IPS-18a (cell line): ENCODE results near the gene TAS2R60.

Source experiments
- H3K27ac ChIP-seq: one replicate; pipeline ENCODE4 v1.5.1; 2013; ENCODE audit warnings: low read length
- H3K27me3 ChIP-seq: one replicate; pipeline ENCODE4 v1.6.1; 2013; ENCODE audit warnings: mild to moderate bottlenecking, low read length; ENCODE audit not compliant: control insufficient read depth, insufficient read depth
- H3K36me3 ChIP-seq: one replicate; pipeline ENCODE4 v1.6.1; 2013; ENCODE audit warnings: low read depth, low read length; ENCODE audit not compliant: control insufficient read depth
- H3K4me1 ChIP-seq: one replicate; pipeline ENCODE4 v1.6.1; 2013; ENCODE audit warnings: low read depth, low read length; ENCODE audit not compliant: control insufficient read depth
- H3K4me3 ChIP-seq: one replicate; pipeline ENCODE4 v1.5.1; 2013; ENCODE audit warnings: low read length
- H3K9ac ChIP-seq: one replicate; pipeline ENCODE4 v1.6.1; 2013; ENCODE audit warnings: mild to moderate bottlenecking, low read length, moderate library complexity
- H3K9me3 ChIP-seq: one replicate; pipeline ENCODE4 v1.6.1; 2013; ENCODE audit warnings: low read depth, low read length; ENCODE audit not compliant: control insufficient read depth

The TAS2R60 gene

DNA sequence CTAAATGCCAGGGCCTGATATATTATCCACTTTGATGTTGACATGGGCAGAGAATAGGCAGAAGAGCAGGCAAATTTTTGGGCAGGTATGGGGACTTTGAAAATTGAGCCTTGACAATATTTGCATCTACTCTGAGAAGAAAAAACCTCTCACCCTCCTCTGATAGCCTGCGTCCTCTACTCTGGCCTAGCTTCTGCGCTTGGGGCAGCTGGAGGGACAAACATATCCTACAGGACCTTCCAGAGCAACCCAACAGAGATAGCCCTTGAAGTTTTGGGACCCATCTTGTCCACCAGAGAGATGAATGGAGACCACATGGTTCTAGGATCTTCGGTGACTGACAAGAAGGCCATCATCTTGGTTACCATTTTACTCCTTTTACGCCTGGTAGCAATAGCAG is at the start of gene TAS2R60:
Gene TAS2R60 (plus strand): TSS at position 301 of the 400 bp plus-strand sequence. CDS start 0 bp downstream, at position 301.
- H3K27me3 ChIP-seq = no peaks in the 10 kb centered on the region
- H3K9me3 ChIP-seq = no peaks in the 10 kb centered on the region
- no peak within 1 kb of the TSS for H3K9ac ChIP-seq
- H3K36me3 ChIP-seq = no peaks in the 10 kb centered on the region
- H3K27ac ChIP-seq = no peak within 1 kb of the TSS
- H3K4me3 ChIP-seq = no peak within 1 kb of the TSS
- H3K4me1 ChIP-seq = peaks cover 10% of the 10 kb centered on the region

- H3K4me1 ChIP-seq = no peaks in the 10 kb centered on the region
- peaks cover 97% of the 10 kb centered on the region for H3K36me3 ChIP-seq
- no peaks in the 10 kb centered on the region for H3K9me3 ChIP-seq
- H3K4me3 ChIP-seq = no peak overlapping the region
- H3K9ac ChIP-seq = no peak overlapping the region
- H3K27me3 ChIP-seq = no peaks in the 10 kb centered on the region
- no peak overlapping the region for H3K27ac ChIP-seq
Measured at GRCh38 chr7:143394068-143394467, 49.2 kb upstream of the TAS2R60 start.

GRCh38 chr7:143394777-143395176 is 48.5 kb upstream of the TAS2R60 start:
- Histone ChIP-seq H3K4me3 (no peak overlapping the region), H3K36me3 (peaks cover 97% of the 10 kb centered on the region), H3K27me3 (no peaks in the 10 kb centered on the region), H3K4me1 (no peaks in the 10 kb centered on the region), H3K9me3 (no peaks in the 10 kb centered on the region), H3K27ac (no peak overlapping the region), H3K9ac (no peak overlapping the region)

- no peak overlapping the region for H3K9ac ChIP-seq
- peaks cover 97% of the 10 kb centered on the region for H3K36me3 ChIP-seq
- no peak overlapping the region for H3K27ac ChIP-seq
- H3K27me3 ChIP-seq = no peaks in the 10 kb centered on the region
- no peaks in the 10 kb centered on the region for H3K4me1 ChIP-seq
- no peaks in the 10 kb centered on the region for H3K9me3 ChIP-seq
- no peak overlapping the region for H3K4me3 ChIP-seq
Measured at GRCh38 chr7:143395187-143396149, 47.8 kb upstream of the TAS2R60 start.

GRCh38 chr7:143396182-143396581 is 47.1 kb upstream of the TAS2R60 start:
- no peak overlapping the region for H3K9ac ChIP-seq
- no peak overlapping the region for H3K4me3 ChIP-seq
- H3K27ac ChIP-seq = no peak overlapping the region
- H3K4me1 ChIP-seq = no peaks in the 10 kb centered on the region
- H3K9me3 ChIP-seq = no peaks in the 10 kb centered on the region
- no peaks in the 10 kb centered on the region for H3K27me3 ChIP-seq
- peaks cover 97% of the 10 kb centered on the region for H3K36me3 ChIP-seq

DNA sequence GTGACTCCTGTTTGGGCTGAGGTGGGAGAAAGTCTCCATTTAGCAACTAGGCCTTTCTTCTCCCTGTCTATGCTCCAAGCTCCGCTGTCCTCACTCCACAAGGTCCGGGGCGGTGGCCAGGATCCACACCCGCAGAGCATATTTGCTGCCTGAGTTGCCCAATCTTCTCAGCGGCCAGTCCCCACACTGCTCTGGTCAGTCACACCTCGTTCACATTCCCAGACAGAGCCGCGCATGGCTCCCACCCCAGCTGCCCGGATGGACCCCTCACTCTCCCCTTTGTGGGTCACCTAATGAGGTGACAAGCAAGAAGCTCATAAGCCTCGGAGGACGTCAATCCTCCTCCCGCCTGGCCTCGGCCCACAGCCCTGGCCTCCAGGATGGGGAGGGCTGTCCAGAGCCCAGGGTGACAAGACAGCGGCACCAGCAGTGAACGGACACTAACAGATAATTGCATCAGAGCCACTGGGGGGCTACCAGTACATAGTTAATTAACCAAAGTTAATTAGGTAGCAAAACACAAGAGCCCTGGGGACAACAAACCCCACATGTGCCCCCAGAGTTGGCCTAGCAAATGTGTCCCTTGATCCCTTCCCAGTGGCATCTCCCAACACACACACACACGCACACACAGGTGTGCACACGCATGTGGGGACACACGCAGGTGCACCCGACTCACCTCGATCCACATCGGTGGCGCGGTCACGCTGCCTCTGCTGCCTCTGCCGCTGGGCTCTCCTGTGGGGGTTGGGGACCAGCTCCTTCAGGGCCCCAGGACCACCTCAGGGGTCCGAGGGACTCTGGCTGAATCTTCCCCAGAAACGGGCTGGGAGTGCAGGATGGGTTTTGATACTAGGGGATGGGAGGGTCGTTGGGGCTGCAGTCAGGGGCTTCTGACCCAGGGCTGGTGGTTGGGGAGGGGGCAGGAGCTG is 46.4 kb upstream of the TAS2R60 start:
- Histone ChIP-seq H3K9me3 (no peaks in the 10 kb centered on the region), H3K27ac (no peak overlapping the region), H3K27me3 (no peaks in the 10 kb centered on the region), H3K4me3 (no peak overlapping the region), H3K4me1 (no peaks in the 10 kb centered on the region), H3K9ac (no peak overlapping the region), H3K36me3 (peaks cover 96% of the 10 kb centered on the region)

GRCh38 chr7:143397710-143398530 is 45.3 kb upstream of the TAS2R60 start:
- no peaks in the 10 kb centered on the region for H3K9me3 ChIP-seq
- H3K9ac ChIP-seq = no peak overlapping the region
- no peaks in the 10 kb centered on the region for H3K27me3 ChIP-seq
- H3K36me3 ChIP-seq = peaks cover 94% of the 10 kb centered on the region
- no peak overlapping the region for H3K27ac ChIP-seq
- no peak overlapping the region for H3K4me3 ChIP-seq
- H3K4me1 ChIP-seq = no peaks in the 10 kb centered on the region

GRCh38 chr7:143398616-143399015 is 44.6 kb upstream of the TAS2R60 start:
- H3K27me3 ChIP-seq = no peaks in the 10 kb centered on the region
- no peak overlapping the region for H3K4me3 ChIP-seq
- H3K9me3 ChIP-seq = no peaks in the 10 kb centered on the region
- H3K9ac ChIP-seq = no peak overlapping the region
- peaks cover 88% of the 10 kb centered on the region for H3K36me3 ChIP-seq
- H3K4me1 ChIP-seq = peaks cover 2% of the 10 kb centered on the region
- no peak overlapping the region for H3K27ac ChIP-seq

- H3K9me3 ChIP-seq = no peaks in the 10 kb centered on the region
- no peak overlapping the region for H3K9ac ChIP-seq
- peaks cover 83% of the 10 kb centered on the region for H3K36me3 ChIP-seq
- H3K4me3 ChIP-seq = no peak overlapping the region
- no peaks in the 10 kb centered on the region for H3K27me3 ChIP-seq
- peaks cover 3% of the 10 kb centered on the region for H3K4me1 ChIP-seq
- no peak overlapping the region for H3K27ac ChIP-seq
Measured at GRCh38 chr7:143399151-143399550, 44.1 kb upstream of the TAS2R60 start.

- H3K9me3 ChIP-seq = no peaks in the 10 kb centered on the region
- H3K36me3 ChIP-seq = peaks cover 79% of the 10 kb centered on the region
- no peak overlapping the region for H3K9ac ChIP-seq
- no peak overlapping the region for H3K27ac ChIP-seq
- no peaks in the 10 kb centered on the region for H3K27me3 ChIP-seq
- no peak overlapping the region for H3K4me3 ChIP-seq
- peaks cover 3% of the 10 kb centered on the region for H3K4me1 ChIP-seq
Measured at GRCh38 chr7:143399642-143400041, 43.6 kb upstream of the TAS2R60 start.

DNA sequence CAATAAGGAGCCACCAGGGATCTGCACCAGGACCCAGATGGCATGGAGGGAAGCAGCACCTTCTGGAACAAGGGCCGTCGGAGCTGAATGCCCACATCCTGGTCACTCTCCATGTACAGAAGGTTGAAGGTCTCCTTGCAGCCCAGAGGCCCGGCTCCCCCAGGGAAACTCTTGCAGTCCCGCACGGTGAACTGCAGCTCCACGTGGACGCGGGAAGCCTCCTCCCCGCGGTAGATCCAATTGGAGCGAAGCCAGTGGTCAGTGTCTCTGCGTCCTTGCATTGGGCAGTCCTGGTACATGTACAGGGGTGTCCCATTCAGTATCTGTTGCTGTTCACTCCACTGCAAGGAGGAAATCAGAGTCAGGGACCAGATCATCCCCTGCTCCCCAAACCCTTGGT is 42.0 kb upstream of the TAS2R60 start:
- peaks cover 68% of the 10 kb centered on the region for H3K36me3 ChIP-seq
- H3K27ac ChIP-seq = no peak overlapping the region
- H3K4me1 ChIP-seq = peaks cover 17% of the 10 kb centered on the region
- H3K9me3 ChIP-seq = no peaks in the 10 kb centered on the region
- no peaks in the 10 kb centered on the region for H3K27me3 ChIP-seq
- H3K4me3 ChIP-seq = no peak overlapping the region
- no peak overlapping the region for H3K9ac ChIP-seq
